Thyroid gland (tissue), 4 donors: Measurements from ENCODE around the gene ZNF594. TPM values are rescaled to one million over a fixed set of nuclear protein-coding genes. Genes with fewer than 3 reads are reported as not detected.
"Not testable (repeated sequence)": the region's sequence is repeated elsewhere in the genome, so short reads cannot be mapped to it uniquely, and the experiment has no call there.

ENCODE experiments used
- DNase-seq, 2 donors: peaks; one replicate each; pipeline ENCODE4 v3.0.0-alpha.2; 2019
- H3K27ac ChIP-seq, 3 donors: fragments of 200-600 bp; sonication (generic); 1 replicate in 2 of 3; 2 replicates in 1 of 3; pipeline ENCODE4 v1.5.1; 2016 to 2019; ENCODE audit warnings: mild to moderate bottlenecking in 1 of 3, moderate library complexity in 1 of 3
- H3K27me3 ChIP-seq: fragments of 200-600 bp; sonication (generic); one replicate; pipeline ENCODE4 v1.5.1; 2019
- H3K36me3 ChIP-seq, 2 donors: fragments of 200-600 bp; sonication (generic); one replicate each; pipeline ENCODE4 v1.5.1; 2016 to 2019
- H3K4me1 ChIP-seq, 2 donors: fragments of 200-600 bp; sonication (generic); one replicate each; pipeline ENCODE4 v1.5.1; 2017 to 2019
- H3K4me3 ChIP-seq, 3 donors: fragments of 200-600 bp; sonication (generic); replicated peaks in 1 of 3; 1 replicate in 2 of 3; 2 replicates in 1 of 3; pipeline ENCODE4 v1.5.1; 2016; ENCODE audit warnings: mild to moderate bottlenecking in 1 of 3
- H3K9me3 ChIP-seq: fragments of 200-600 bp; sonication (generic); one replicate; pipeline ENCODE4 v1.5.1; 2017
- CTCF ChIP-seq, 6 experiments: fragments of 200-600 bp in 3 of 6; fragments of 450-650 bp in 3 of 6; sonication (generic) in 3 of 6; IDR thresholded peaks; one replicate each; pipeline ENCODE4 v1.5.1; 2016 to 2019; ENCODE audit warnings: antibody characterized with exemption in 6 of 6, mild to moderate bottlenecking in 2 of 6, inconsistent platforms in 1 of 6, moderate library complexity in 1 of 6
- POLR2A ChIP-seq, 2 donors: fragments of 450-650 bp; IDR thresholded peaks; one replicate each; pipeline ENCODE4 v1.6.1; 2017; ENCODE audit warnings: antibody characterized with exemption in 2 of 2, mild to moderate bottlenecking in 2 of 2, moderate library complexity in 1 of 2
- whole genome bisulfite sequencing, 2 donors: methylation state at CpG; one replicate each; pipeline ENCODE4 v1.1.5; 2017; 5-methylcytosine and 5-hydroxymethylcytosine counted together
- intact Hi-C: fragments of 100-400 bp; cut with DNase I; formaldehyde crosslinking; loops from one replicate; pipeline ENCODE4 v1.15.1; 2023
- total RNA-seq, 4 donors: library from RNA; depleted of rRNA; stranded (reverse); fragments of >200 nt; gene quantifications; one replicate each; pipeline ENCODE4 v1.2.3, GENCODE V29; 2016

The ZNF594 gene
- total RNA-seq, 4 donors from 2014 or later, result 12.9 to 29.0 (median 24.2) TPM

- DNase-seq, intact Hi-C loops, H3K4me1 ChIP-seq, H3K4me3 ChIP-seq, H3K9me3 ChIP-seq, H3K27me3 ChIP-seq, H3K27ac ChIP-seq, H3K36me3 ChIP-seq: not testable (repeated sequence)
- WGBS, 2 donors, result 86 to 88% methylated on average over 2 to 12 of the region's 14 CpGs
Observed at GRCh38 chr17:5136580-5137412, 54.9 kb downstream of the ZNF594 start.

- 86 to 89% methylated on average over 10 to 11 of the region's 14 CpGs for WGBS, 2 donors
- intact Hi-C loops, result no loop called here
- Histone ChIP-seq H3K36me3 (no peaks in the 10 kb centered on the region), H3K9me3 (no peaks in the 10 kb centered on the region), H3K4me1 (no peaks in the 10 kb centered on the region), H3K27me3 (no peaks in the 10 kb centered on the region), H3K4me3 (no peak overlapping the region), H3K27ac (no peak overlapping the region)
- TF ChIP-seq POLR2A (IDR thresholded peaks at IDR 0.05), result no peak
- no peak for TF ChIP-seq CTCF (IDR thresholded peaks at IDR 0.05)
- DNase-seq, result no peak
Observed at GRCh38 chr17:5135726-5136579, 55.7 kb downstream of the ZNF594 start.

DNA sequence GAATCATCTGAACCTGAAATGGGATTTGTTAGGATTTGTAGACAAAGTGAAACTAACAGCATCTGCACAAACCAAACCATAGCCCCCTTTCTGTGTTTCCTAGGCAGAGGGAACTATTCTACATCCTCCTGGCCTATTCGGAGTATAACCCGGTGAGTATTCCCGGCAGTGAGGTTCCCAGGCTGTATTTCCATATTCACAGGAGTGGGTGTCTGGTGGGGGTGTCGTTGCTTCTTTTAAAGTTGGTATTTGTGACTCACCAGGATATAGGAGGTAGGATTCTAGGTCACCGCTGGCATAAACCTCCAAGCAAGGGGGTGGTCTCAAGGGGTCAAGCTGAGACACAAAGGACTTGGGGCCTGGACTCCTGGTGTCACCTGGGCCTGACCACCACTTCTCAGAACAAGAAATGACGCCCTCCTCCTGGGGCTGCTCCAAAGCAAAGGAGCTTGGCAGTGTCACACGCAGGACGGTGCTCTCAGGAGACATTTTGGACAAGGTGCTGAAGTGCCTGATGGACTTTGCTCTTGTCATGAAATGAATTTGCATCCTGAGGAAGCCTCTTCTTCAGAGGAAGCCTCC lies 56.4 kb downstream of the ZNF594 start:
- H3K4me3 ChIP-seq, H3K27me3 ChIP-seq, H3K27ac ChIP-seq, DNase-seq, H3K36me3 ChIP-seq, H3K4me1 ChIP-seq, H3K9me3 ChIP-seq, intact Hi-C loops: not testable (repeated sequence)
- 81 to 84% methylated on average over 8 of the region's 8 CpGs for WGBS, 2 donors

DNA sequence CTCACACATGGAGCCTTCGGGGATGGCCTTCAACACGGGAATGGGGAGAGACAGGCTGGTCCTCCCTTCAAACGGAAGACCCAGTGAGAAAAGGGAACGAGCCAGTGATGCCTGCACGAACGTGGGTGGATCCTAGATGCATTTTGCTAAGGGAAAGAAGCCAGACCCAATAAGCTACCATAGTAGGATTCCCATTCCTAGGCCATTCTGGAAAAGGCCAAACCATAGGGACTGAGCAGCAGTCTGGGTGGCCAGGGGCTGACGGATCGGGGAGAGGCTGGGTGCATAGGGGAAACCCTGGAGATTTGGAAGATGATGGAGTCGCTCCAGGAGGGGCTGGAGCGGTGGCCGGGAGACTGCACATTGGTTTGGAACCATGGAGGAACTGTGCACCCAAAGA lies 57.1 kb downstream of the ZNF594 start:
- H3K4me3 ChIP-seq, H3K36me3 ChIP-seq, H3K27ac ChIP-seq, DNase-seq, H3K4me1 ChIP-seq, H3K9me3 ChIP-seq, H3K27me3 ChIP-seq, intact Hi-C loops: not testable (repeated sequence)
- WGBS, 2 donors, result 87 to 89% methylated on average over 11 of the region's 11 CpGs

DNA sequence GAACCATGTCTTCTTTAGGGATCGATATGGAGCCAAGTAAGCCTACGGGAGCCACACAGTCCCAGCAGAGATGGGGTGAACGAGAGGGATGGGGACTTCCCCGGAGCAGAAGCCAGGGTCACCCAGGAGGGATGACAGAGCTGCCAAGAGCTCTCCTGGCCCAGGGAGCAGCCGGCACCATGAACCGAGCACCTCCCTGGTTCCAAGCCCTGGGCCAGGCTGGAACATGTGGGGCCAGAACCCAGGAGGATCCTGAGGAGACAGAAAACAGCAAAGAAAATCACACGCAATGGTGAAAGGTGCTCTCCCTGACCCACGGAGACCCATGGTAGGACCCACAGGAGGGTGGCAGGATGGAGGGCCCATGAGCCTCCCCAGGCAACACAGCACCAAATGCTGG lies 57.7 kb downstream of the ZNF594 start:
- H3K27ac ChIP-seq, DNase-seq, H3K36me3 ChIP-seq, H3K27me3 ChIP-seq, H3K4me3 ChIP-seq, intact Hi-C loops, H3K4me1 ChIP-seq, H3K9me3 ChIP-seq: not testable (repeated sequence)
- WGBS, 2 donors, result 77 to 85% methylated on average over 7 to 8 of the region's 8 CpGs

- no peaks in the 10 kb centered on the region for H3K4me1 ChIP-seq
- no peak for TF ChIP-seq POLR2A (IDR thresholded peaks at IDR 0.05)
- TF ChIP-seq CTCF (IDR thresholded peaks at IDR 0.05), result no peak
- H3K9me3 ChIP-seq, result no peaks in the 10 kb centered on the region
- no peak for DNase-seq
- 77 to 82% methylated on average over 7 to 8 of the region's 8 CpGs for WGBS, 2 donors
- H3K36me3 ChIP-seq, result no peaks in the 10 kb centered on the region
- H3K27me3 ChIP-seq, result no peaks in the 10 kb centered on the region
- no peak overlapping the region for H3K27ac ChIP-seq
- no peak overlapping the region for H3K4me3 ChIP-seq
- intact Hi-C loops, result no loop called here
Observed at GRCh38 chr17:5133311-5133710, 58.4 kb downstream of the ZNF594 start.

DNA sequence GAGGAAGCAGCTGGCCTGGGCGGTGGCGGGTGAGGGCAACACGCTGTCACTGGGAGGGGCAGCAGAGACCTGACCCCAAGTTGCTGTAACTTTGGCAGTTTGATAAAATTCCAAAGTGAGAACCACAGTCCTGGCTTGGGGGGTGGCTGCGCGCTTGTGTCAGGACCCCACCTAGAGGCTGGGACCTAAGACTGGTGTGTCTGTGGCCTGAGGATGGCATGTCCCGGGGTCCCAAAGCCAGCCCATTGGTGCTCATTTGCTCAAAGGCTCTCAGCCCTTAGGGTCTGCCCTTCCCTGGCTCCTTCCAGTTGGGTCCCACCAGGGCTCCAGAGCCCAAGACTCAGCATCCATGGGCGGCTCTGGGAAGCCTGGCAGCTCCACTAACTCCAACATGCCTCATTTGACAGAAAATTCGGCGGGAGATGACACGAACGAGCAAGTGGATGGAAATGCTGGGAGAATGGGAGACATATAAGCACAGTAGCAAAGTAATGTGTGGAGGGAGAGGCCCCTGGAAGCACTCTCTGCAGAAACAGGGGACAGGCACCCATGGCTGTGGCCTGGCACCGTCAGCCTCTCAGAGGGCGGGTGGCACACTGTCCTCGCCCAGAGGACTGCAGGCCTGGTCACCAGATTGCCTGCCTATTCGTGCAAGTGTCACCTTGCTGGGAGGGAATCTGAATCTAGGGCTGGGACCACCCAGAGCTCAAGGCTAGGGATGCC lies 59.0 kb downstream of the ZNF594 start:
- 87 to 93% methylated on average over 12 to 14 of the region's 15 CpGs for WGBS, 2 donors
- not testable (repeated sequence) for H3K36me3 ChIP-seq

DNA sequence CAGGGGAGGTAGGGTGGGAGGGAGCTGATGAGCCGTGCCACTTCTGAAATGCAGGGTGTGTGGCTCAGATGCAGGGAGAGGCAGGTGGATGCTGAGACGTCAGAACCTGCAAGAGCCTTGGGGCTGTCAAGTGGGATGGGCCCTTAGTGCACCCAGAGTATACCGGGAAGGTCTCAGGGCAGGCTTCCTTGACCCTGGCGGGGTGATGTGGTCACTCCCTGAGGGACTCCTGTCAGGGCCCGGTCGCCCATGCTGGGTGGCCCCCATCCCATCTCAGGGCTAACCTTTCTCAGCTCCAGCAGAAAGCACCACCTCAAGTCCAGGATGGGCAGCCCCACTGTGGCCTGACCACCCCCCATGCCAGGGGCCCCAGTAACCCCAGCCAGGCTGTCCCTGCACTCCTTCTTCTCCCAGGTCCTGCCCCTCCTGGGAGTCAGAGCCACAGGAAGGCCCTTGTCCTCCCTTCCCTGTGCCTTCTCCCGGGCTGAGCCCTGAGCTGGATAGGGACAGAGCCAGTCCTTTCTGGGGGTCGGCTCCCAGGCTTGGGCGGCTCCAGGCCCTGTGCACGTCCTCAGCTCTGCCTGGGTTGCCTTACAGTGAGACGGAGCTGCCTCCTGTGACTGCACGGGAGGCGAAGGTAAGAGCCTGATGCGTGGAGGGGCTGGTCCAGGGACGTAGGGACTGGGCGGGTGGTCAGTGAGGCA lies 59.7 kb downstream of the ZNF594 start:
- H3K36me3 ChIP-seq, intact Hi-C loops, H3K27ac ChIP-seq, H3K4me3 ChIP-seq, H3K4me1 ChIP-seq, H3K27me3 ChIP-seq, DNase-seq, H3K9me3 ChIP-seq: not testable (repeated sequence)
- 82 to 85% methylated on average over 12 to 14 of the region's 16 CpGs for WGBS, 2 donors

More for the DNA sequence above, 59.0 kb downstream of the ZNF594 start:
- intact Hi-C loops, H3K27ac ChIP-seq, H3K9me3 ChIP-seq, H3K4me3 ChIP-seq, DNase-seq, H3K4me1 ChIP-seq, H3K27me3 ChIP-seq: not testable (repeated sequence)
